NCI-H82 treated with DMSO at 0.1 percent for 48 hours (cell line): ENCODE measurements around the gene ROBO1.
"Not testable (repeated sequence)": the region's sequence is repeated elsewhere in the genome, so short reads cannot be mapped to it uniquely, and the experiment has no call there.

Experiments used
- DNase-seq: peaks from one replicate; lab custom pipeline; 2025; ENCODE audit not compliant: unreplicated experiment; lab: John Stamatoyannopoulos, UW

The ROBO1 gene

GRCh38 chr3:78724859-78725258, 1042.9 kb downstream of the ROBO1 start:
- no peak for DNase-seq

- not testable (repeated sequence) for DNase-seq
Measured at GRCh38 chr3:78724364-78724763, 1043.4 kb downstream of the ROBO1 start.

- DNase-seq = no peak
Measured at GRCh38 chr3:78721771-78722543, 1045.8 kb downstream of the ROBO1 start.

GRCh38 chr3:78718707-78719106, 1049.1 kb downstream of the ROBO1 start:
- DNase-seq = no peak

GRCh38 chr3:78717041-78717440, 1050.8 kb downstream of the ROBO1 start:
- DNase-seq = no peak

GRCh38 chr3:78712941-78713340, 1054.9 kb downstream of the ROBO1 start:
- no peak for DNase-seq

- no peak for DNase-seq
Measured at GRCh38 chr3:78712270-78712669, 1055.5 kb downstream of the ROBO1 start.

- no peak for DNase-seq
Measured at GRCh38 chr3:78708565-78709073, 1059.2 kb downstream of the ROBO1 start.

- no peak for DNase-seq
Measured at GRCh38 chr3:78707609-78708008, 1060.2 kb downstream of the ROBO1 start.

- DNase-seq = no peak
Measured at GRCh38 chr3:78706906-78707523, 1060.8 kb downstream of the ROBO1 start.

- DNase-seq = no peak
Measured at GRCh38 chr3:78703944-78704343, 1063.9 kb downstream of the ROBO1 start.

- DNase-seq = no peak
Measured at GRCh38 chr3:78701537-78701936, 1066.3 kb downstream of the ROBO1 start.

- DNase-seq = no peak
Measured at GRCh38 chr3:78698431-78698830, 1069.4 kb downstream of the ROBO1 start.

- no peak for DNase-seq
Measured at GRCh38 chr3:78697426-78697825, 1070.4 kb downstream of the ROBO1 start.

GRCh38 chr3:78690766-78691165, 1077.0 kb downstream of the ROBO1 start:
- no peak for DNase-seq

- no peak for DNase-seq
Measured at GRCh38 chr3:78689378-78689777, 1078.4 kb downstream of the ROBO1 start.

- DNase-seq = no peak
Measured at GRCh38 chr3:78687520-78687919, 1080.3 kb downstream of the ROBO1 start.

GRCh38 chr3:78683284-78683683, 1084.5 kb downstream of the ROBO1 start:
- no peak for DNase-seq

- not testable (repeated sequence) for DNase-seq
Measured at GRCh38 chr3:78675119-78675805, 1092.5 kb downstream of the ROBO1 start.

GRCh38 chr3:78670746-78671145, 1097.1 kb downstream of the ROBO1 start:
- no peak for DNase-seq

- no peak for DNase-seq
Measured at GRCh38 chr3:78670094-78670493, 1097.7 kb downstream of the ROBO1 start.

GRCh38 chr3:78668302-78668701, 1099.5 kb downstream of the ROBO1 start:
- no peak for DNase-seq
